ENCODE measurements around the gene CES2.
A peak's percentile ranks its signal among the peaks of the same experiment; 100 is the strongest.
"Not testable (repeated sequence)": the region's sequence is repeated elsewhere in the genome, so short reads cannot be mapped to it uniquely, and the experiment has no call there.

CES2 gene

GRCh38 chr16:66935314-66936011 is at the start of gene CES2:
CES2 (plus strand) TSS chr16:66935516; CDS start chr16:66935636, 120 bp downstream.
- DNase-seq, result no peak

GRCh38 chr16:66886321-66886720 is 49.0 kb upstream of the CES2 start:
- no peak for DNase-seq

GRCh38 chr16:66886914-66887313 is 48.4 kb upstream of the CES2 start:
- DNase-seq, result no peak

GRCh38 chr16:66888647-66889615 is 46.4 kb upstream of the CES2 start:
- no peak for DNase-seq

GRCh38 chr16:66889622-66890021 is 45.7 kb upstream of the CES2 start:
- DNase-seq, result no peak

- no peak for DNase-seq
These were observed 44.5 kb upstream of the CES2 start for GRCh38 chr16:66890799-66891198.

- no peak for DNase-seq
These were observed 44.0 kb upstream of the CES2 start for GRCh38 chr16:66891360-66891759.

GRCh38 chr16:66891797-66892196 is 43.5 kb upstream of the CES2 start:
- DNase-seq, result no peak

GRCh38 chr16:66894055-66894454 is 41.3 kb upstream of the CES2 start:
- DNase-seq, result no peak

- peak; percentile 53 to 66 for DNase-seq
These were observed 40.2 kb upstream of the CES2 start for GRCh38 chr16:66894948-66895688.

- DNase-seq, result no peak
These were observed 39.7 kb upstream of the CES2 start for GRCh38 chr16:66895689-66895979.

GRCh38 chr16:66895999-66896398 is 39.3 kb upstream of the CES2 start:
- DNase-seq, result no peak

- not testable (repeated sequence) for DNase-seq
These were observed 38.6 kb upstream of the CES2 start for GRCh38 chr16:66896682-66897081.

- DNase-seq, result no peak
These were observed 37.1 kb upstream of the CES2 start for GRCh38 chr16:66898207-66898606.

GRCh38 chr16:66898933-66899309 is 36.4 kb upstream of the CES2 start:
- DNase-seq, result no peak

- no peak for DNase-seq
These were observed 35.9 kb upstream of the CES2 start for GRCh38 chr16:66899310-66899944.

- no peak for DNase-seq
These were observed 35.2 kb upstream of the CES2 start for GRCh38 chr16:66899945-66900710.

- DNase-seq, result no peak
These were observed 34.4 kb upstream of the CES2 start for GRCh38 chr16:66900721-66901441.

GRCh38 chr16:66901626-66902025 is 33.7 kb upstream of the CES2 start:
- no peak for DNase-seq

GRCh38 chr16:66902648-66903543 is 32.4 kb upstream of the CES2 start:
- DNase-seq, result no peak
